GM12878 (cell line): ENCODE results near the gene ANKS1A. TPM values are rescaled to one million over a fixed set of nuclear protein-coding genes. Genes with fewer than 3 reads are reported as not detected.

Source experiments
- ATAC-seq: fragments of 200-7000 bp; cut with Tn5 transposase; 3 replicates; pipeline ENCODE4 v1.9.1; 2020; ENCODE audit warnings: mild to moderate bottlenecking, moderate library complexity
- BruUV-seq: library from RNA; stranded (reverse); fragments of 400-500 nt; replicated peaks from 2 replicates; lab custom pipeline; 2021; lab: Mats Ljungman, UMichigan
- CTCF ChIA-PET: fragments of 300-600 bp; sonication (Branson Sonifier 250); formaldehyde crosslinking; extraction: SDS; loops from one replicate; lab custom pipeline; 2021; ENCODE audit warnings: inconsistent platforms; lab: Yijun Ruan, JAX
- POLR2A ChIA-PET: fragments of 350-600 bp; formaldehyde crosslinking; extraction: SDS; loops from one replicate; lab custom pipeline; 2021; ENCODE audit warnings: inconsistent platforms; lab: Charles Lee
- RAD21 ChIA-PET: fragments of 300-600 bp; sonication (Branson Sonifier 250); formaldehyde crosslinking; loops from one replicate; lab custom pipeline; 2023; ENCODE audit warnings: antibody characterized with exemption; ENCODE audit not compliant: unreplicated experiment; lab: Charles Lee
- SMC1A ChIA-PET: fragments of 300-600 bp; sonication (Branson Sonifier 250); formaldehyde crosslinking; loops from one replicate; lab custom pipeline; 2023; ENCODE audit not compliant: unreplicated experiment, uncharacterized antibody; lab: Charles Lee
- DNase-seq: peaks from one replicate; pipeline ENCODE4 v3.0.0-alpha.2; 2011; ENCODE audit warnings: low read depth, low spot score
- FAIRE-seq: peaks from 3 replicates; lab custom pipeline; 2011; peaks lifted over from hg19 to GRCh38; lab: Jason Lieb, UNC
- H2AFZ ChIP-seq: 2 replicates; pipeline ENCODE4 v1.6.0; 2011; ENCODE audit warnings: low read depth, low read length, control low read depth; ENCODE audit not compliant: control insufficient read depth
- H3K27ac ChIP-seq: 2 replicates; pipeline ENCODE4 v1.5.1; 2011; ENCODE audit warnings: control low read depth; ENCODE audit not compliant: control insufficient read depth, insufficient read depth
- H3K27me3 ChIP-seq, 2 experiments: replicated peaks in 1 of 2; 2 replicates each; pipeline versions ENCODE4 v1.6.0 to v1.6.1; 2011; ENCODE audit warnings: low read length in 1 of 2; ENCODE audit not compliant: control insufficient read depth in 2 of 2, insufficient read depth in 2 of 2
- H3K36me3 ChIP-seq, 2 experiments: 2 replicates each; pipeline ENCODE4 v1.5.1; 2011; ENCODE audit warnings: low read length in 1 of 2; ENCODE audit not compliant: control insufficient read depth in 2 of 2, insufficient read depth in 2 of 2
- H3K4me1 ChIP-seq: 2 replicates; pipeline ENCODE4 v1.6.1; 2011; ENCODE audit warnings: mild to moderate bottlenecking, low read length, moderate library complexity, mixed read lengths; ENCODE audit not compliant: control insufficient read depth, insufficient read depth
- H3K4me2 ChIP-seq: 2 replicates; pipeline ENCODE4 v1.6.0; 2011; ENCODE audit warnings: control low read depth; ENCODE audit not compliant: control insufficient read depth, insufficient read depth
- H3K4me3 ChIP-seq: fragments of 200-600 bp; sonication (generic); 2 replicates; pipeline ENCODE4 v1.5.1; 2016
- H3K79me2 ChIP-seq: 2 replicates; pipeline ENCODE4 v1.6.0; 2011; ENCODE audit warnings: low read length; ENCODE audit not compliant: control insufficient read depth, insufficient read depth
- H3K9ac ChIP-seq: 2 replicates; pipeline ENCODE4 v1.8.0; 2011; ENCODE audit warnings: low read length, control low read depth, mixed read lengths; ENCODE audit not compliant: control insufficient read depth, insufficient read depth
- H3K9me3 ChIP-seq: replicated peaks from 3 replicates; pipeline ENCODE4 v1.5.1; 2011; ENCODE audit warnings: mild to moderate bottlenecking, low read length; ENCODE audit not compliant: control insufficient read depth, insufficient read depth
- H4K20me1 ChIP-seq: 2 replicates; pipeline ENCODE4 v1.6.0; 2011; ENCODE audit not compliant: control insufficient read depth, insufficient read depth
- CHD4 ChIP-seq: fragments of 200-600 bp; sonication (generic); IDR thresholded peaks from 2 replicates; pipeline ENCODE4 v1.6.1; 2016; ENCODE audit warnings: mild to moderate bottlenecking
- FOXM1 ChIP-seq: IDR thresholded peaks from 2 replicates; pipeline ENCODE4 v1.6.1; 2012; ENCODE audit warnings: low read depth, mild to moderate bottlenecking, inconsistent platforms, low read length, moderate library complexity
- SUZ12 ChIP-seq: fragments of 200-600 bp; sonication (generic); IDR thresholded peaks from one replicate; pipeline ENCODE4 v1.6.1; 2018; ENCODE audit warnings: antibody characterized with exemption, mild to moderate bottlenecking; ENCODE audit not compliant: unreplicated experiment
- TARDBP ChIP-seq: IDR thresholded peaks from 2 replicates; pipeline ENCODE4 v1.6.1; 2016; ENCODE audit warnings: borderline replicate concordance
- ZZZ3 ChIP-seq: IDR thresholded peaks from 2 replicates; pipeline ENCODE4 v1.6.1; 2011; ENCODE audit warnings: low read depth; ENCODE audit not compliant: control insufficient read depth, insufficient read length
- WGBS: methylation state at CpG from one replicate; pipeline ENCODE4 v1.1.6; 2016; ENCODE audit warnings: low lambda C conversion rate; ENCODE audit not compliant: insufficient replicate concordance, insufficient coverage; ENCODE audit errors: missing lambda C conversion rate; 5-methylcytosine and 5-hydroxymethylcytosine counted together
- in situ Hi-C: fragments of 300-500 bp; cut with MboI; formaldehyde crosslinking; loops from 9 replicates; pipeline ENCODE4 v1.14.3; 2018; ENCODE audit warnings: mixed read lengths
- intact Hi-C: fragments of 100-400 bp; cut with micrococcal nuclease; formaldehyde crosslinking; loops from one replicate; pipeline ENCODE4 v1.14.2; 2022; ENCODE audit not compliant: unreplicated experiment
- polyA plus RNA-seq, 11 experiments: library from polyadenylated mRNA; depleted of rRNA in 4 of 11; unstranded in 6 of 11; stranded (reverse) in 5 of 11; fragments of >200 nt; fragmentation: Nextera tagmentation in 4 of 11; fragmentation: Illumina TruSeq in 1 of 11; extraction: Ambion mirVana in 4 of 11; extraction: Trizol in 1 of 11; gene quantifications; 1 replicate in 1 of 11; 2 replicates in 10 of 11; pipeline versions ENCODE4 v1.2.1 to v1.2.3, GENCODE V29; 2011 to 2016; ENCODE audit warnings: inconsistent platforms in 2 of 11, missing spikeins in 2 of 11, low read depth in 1 of 11
- total RNA-seq, 4 experiments: library from RNA; depleted of rRNA in 3 of 4; stranded (reverse); fragments of >200 nt in 3 of 4; fragmentation: Illumina TruSeq in 1 of 4; extraction: Trizol in 1 of 4; gene quantifications; 2 replicates each; pipeline versions ENCODE4 v1.2.1 to v1.2.3, GENCODE V29; 2013 to 2021
- TF ChIP-seq, protein P1 (sequence below): fragments of 450-650 bp; IDR thresholded peaks from 2 replicates; pipeline ENCODE4 v1.6.1; 2016; ENCODE audit warnings: mild to moderate bottlenecking, moderate library complexity, borderline replicate concordance
- TF ChIP-seq, protein P2 (sequence below): fragments of 450-650 bp; formaldehyde crosslinking; IDR thresholded peaks from 2 replicates; pipeline ENCODE4 v1.4.0; 2022; ENCODE audit warnings: mild to moderate bottlenecking, moderate library complexity

ANKS1A gene
- total and polyA plus RNA-seq, 10 of the 15 experiments (the other 5 are each of a cell fraction or from before 2014, with no cell fraction given) = 0.60 to 7.0 (median 3.0) TPM

DNA sequence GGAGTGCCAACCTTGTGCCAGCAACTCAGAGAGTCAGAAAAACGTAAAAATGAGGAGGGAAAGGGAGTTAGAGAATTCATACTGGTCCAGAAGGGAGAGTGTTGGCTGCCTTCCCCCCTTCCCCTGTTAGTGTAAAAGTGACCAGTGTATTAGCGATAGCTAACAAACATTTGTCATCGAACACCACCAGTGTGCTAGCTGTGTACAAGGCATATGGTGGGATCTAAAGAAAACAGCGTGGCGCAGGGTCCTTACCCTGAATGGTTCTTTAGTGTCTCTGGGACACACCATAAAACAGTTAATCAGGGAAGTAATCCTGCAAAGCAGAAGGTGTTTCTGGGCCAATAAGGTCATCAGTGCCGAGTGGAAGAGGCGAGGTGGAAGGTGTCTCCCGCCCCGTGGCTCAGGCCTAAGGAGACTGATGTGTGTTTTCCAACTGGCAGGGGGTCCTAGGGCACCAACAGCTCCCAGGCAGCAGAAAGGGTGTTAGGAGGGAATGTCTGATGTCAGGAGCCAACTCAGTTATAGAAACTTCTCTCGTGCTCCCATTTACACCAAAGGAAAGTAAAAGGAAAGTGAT lies 160.2 kb downstream of the ANKS1A start:
- TF ChIP-seq, protein P1, sequence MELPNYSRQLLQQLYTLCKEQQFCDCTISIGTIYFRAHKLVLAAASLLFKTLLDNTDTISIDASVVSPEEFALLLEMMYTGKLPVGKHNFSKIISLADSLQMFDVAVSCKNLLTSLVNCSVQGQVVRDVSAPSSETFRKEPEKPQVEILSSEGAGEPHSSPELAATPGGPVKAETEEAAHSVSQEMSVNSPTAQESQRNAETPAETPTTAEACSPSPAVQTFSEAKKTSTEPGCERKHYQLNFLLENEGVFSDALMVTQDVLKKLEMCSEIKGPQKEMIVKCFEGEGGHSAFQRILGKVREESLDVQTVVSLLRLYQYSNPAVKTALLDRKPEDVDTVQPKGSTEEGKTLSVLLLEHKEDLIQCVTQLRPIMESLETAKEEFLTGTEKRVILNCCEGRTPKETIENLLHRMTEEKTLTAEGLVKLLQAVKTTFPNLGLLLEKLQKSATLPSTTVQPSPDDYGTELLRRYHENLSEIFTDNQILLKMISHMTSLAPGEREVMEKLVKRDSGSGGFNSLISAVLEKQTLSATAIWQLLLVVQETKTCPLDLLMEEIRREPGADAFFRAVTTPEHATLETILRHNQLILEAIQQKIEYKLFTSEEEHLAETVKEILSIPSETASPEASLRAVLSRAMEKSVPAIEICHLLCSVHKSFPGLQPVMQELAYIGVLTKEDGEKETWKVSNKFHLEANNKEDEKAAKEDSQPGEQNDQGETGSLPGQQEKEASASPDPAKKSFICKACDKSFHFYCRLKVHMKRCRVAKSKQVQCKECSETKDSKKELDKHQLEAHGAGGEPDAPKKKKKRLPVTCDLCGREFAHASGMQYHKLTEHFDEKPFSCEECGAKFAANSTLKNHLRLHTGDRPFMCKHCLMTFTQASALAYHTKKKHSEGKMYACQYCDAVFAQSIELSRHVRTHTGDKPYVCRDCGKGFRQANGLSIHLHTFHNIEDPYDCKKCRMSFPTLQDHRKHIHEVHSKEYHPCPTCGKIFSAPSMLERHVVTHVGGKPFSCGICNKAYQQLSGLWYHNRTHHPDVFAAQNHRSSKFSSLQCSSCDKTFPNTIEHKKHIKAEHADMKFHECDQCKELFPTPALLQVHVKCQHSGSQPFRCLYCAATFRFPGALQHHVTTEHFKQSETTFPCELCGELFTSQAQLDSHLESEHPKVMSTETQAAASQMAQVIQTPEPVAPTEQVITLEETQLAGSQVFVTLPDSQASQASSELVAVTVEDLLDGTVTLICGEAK = no peak
- TF ChIP-seq CHD4 (no peak), FOXM1 (no peak), SUZ12 (no peak), TARDBP (no peak), ZZZ3 (no peak)
- TF ChIP-seq, protein P2, sequence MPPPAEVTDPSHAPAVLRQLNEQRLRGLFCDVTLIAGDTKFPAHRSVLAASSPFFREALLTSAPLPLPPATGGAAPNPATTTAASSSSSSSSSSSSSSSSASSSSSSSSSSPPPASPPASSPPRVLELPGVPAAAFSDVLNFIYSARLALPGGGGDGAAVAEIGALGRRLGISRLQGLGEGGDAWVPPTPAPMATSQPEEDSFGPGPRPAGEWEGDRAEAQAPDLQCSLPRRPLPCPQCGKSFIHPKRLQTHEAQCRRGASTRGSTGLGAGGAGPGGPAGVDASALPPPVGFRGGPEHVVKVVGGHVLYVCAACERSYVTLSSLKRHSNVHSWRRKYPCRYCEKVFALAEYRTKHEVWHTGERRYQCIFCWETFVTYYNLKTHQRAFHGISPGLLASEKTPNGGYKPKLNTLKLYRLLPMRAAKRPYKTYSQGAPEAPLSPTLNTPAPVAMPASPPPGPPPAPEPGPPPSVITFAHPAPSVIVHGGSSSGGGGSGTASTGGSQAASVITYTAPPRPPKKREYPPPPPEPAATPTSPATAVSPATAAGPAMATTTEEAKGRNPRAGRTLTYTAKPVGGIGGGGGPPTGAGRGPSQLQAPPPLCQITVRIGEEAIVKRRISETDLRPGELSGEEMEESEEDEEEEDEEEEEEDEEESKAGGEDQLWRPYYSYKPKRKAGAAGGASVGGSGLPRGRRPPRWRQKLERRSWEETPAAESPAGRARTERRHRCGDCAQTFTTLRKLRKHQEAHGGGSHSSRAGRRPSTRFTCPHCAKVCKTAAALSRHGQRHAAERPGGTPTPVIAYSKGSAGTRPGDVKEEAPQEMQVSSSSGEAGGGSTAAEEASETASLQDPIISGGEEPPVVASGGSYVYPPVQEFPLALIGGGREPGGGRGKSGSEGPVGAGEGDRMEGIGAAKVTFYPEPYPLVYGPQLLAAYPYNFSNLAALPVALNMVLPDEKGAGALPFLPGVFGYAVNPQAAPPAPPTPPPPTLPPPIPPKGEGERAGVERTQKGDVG (CRISPR knock-in tag) = no peak
- ChIA-PET CTCF (interaction anchor here (0.5 to 1.4 kb wide), 2 partner anchors 15 to 568 kb away, joined by 3 to 4 read pairs; no protein-coding TSS in a partner anchor), SMC1A (no interaction called here)

More for the DNA sequence above, 160.2 kb downstream of the ANKS1A start:
- DNase-seq (no peak), ATAC-seq (no peak), FAIRE-seq (no peak)
- H3K27me3 ChIP-seq = no peaks in the 10 kb centered on the region
- RAD21 ChIA-PET = no interaction called here
- in situ Hi-C loops = no loop called here
- POLR2A ChIA-PET = no interaction called here
- intact Hi-C loops = no loop called here
- H3K36me3 ChIP-seq = no peaks in the 10 kb centered on the region
- WGBS = 89% methylated on average over 10 of the region's 10 CpGs
- no peak overlapping the region for H3K27ac ChIP-seq
- H3K4me2 ChIP-seq = no peak overlapping the region
- H3K4me1 ChIP-seq = 0 out of 2 replicates have a peak, but pooled peaks cover 3% of the 10 kb centered on the region
- H4K20me1 ChIP-seq = no peaks in the 10 kb centered on the region
- no peak overlapping the region for H3K4me3 ChIP-seq
- BruUV-seq = no TSS peak
- H3K79me2 ChIP-seq = no peaks in the 10 kb centered on the region
- no peaks in the 10 kb centered on the region for H3K9me3 ChIP-seq
- no peak overlapping the region for H3K9ac ChIP-seq
- no peak overlapping the region for H2AFZ ChIP-seq
